GM18867 (cell line): ENCODE measurements around the gene MRPS12.

Source experiments
- ATAC-seq: cut with Tn5 transposase; IDR thresholded peaks from one replicate; pipeline ENCODE4 v1.9.1; 2021; ENCODE audit warnings: mild to moderate bottlenecking, moderate library complexity; ENCODE audit not compliant: unreplicated experiment

The MRPS12 gene

GRCh38 chr19:38971672-38972071 is 40.9 kb downstream of the MRPS12 start:
- no peak for ATAC-seq

GRCh38 chr19:38974624-38975213 is 44.0 kb downstream of the MRPS12 start:
- no peak for ATAC-seq

- no peak for ATAC-seq
Measured at GRCh38 chr19:38975214-38975860, 44.6 kb downstream of the MRPS12 start, which contains the start of gene FBXO17. FBXO17 (minus strand) TSS chr19:38975742; CDS start chr19:38950319, 25,423 bp downstream.

DNA sequence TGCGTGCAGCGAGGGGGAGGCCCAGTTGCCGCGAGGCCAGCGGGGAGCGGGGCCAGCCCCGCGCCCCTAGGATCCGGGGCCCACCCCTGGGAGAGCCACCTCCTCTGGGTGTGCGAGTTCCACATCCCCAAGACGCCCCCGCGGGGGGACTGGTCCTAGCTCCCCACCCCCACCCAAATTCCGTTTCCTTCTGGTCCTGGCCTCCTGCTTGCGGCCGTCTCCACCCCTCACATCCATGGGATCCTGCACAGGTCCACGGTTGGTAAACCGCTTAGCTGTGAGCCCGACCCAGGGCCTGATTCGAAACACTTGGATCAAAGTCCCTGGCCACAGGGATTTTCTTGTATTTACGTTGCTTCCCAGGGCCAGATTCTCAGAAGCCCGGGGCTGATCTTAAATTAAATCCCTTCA is 45.1 kb downstream of the MRPS12 start:
- no peak for ATAC-seq

DNA sequence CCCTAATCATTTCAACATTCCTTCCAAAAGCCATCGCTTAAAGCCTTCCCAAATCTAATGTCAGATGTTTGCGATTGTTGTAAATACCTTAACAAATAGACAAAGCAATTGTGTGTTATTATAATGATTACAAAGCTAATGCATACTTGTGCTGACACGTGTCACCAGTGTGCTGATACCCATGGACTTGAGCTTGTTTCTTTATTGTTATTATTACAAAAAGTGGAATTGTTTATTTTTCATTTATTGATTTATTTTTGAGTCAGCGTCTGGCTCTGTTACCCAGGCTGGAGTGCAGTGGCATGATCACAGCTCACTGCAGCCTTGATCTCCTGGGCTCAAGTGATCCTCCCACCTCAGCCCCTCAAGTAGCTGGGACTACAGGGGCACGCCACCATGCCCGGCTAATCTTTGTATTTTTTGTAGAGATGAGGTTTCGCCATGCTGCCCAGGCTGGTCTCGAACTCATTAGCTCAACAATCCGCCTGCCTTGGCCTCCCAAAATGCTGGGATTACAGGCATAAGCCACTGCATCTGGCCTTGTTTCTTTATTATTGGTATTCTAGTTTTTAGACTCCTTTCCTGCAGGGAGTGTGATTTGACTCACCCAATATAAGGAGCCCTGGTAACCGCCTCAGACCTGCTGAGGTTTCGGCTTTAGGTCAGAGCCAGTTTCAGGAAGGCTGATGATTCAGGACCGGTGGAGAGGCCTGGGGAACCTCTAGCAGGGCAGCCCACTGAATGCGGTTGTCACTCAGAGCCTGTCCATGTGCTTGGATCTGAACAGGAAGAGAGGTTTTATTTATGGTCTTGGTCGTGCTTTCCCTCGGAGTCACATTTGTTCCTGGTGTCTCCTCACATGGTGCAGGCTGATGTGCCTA is 46.9 kb downstream of the MRPS12 start:
- peak; percentile 63 for ATAC-seq

GRCh38 chr19:38978326-38978689 is 47.6 kb downstream of the MRPS12 start:
- no peak for ATAC-seq

GRCh38 chr19:38979812-38980211 is 49.1 kb downstream of the MRPS12 start:
- no peak for ATAC-seq

DNA sequence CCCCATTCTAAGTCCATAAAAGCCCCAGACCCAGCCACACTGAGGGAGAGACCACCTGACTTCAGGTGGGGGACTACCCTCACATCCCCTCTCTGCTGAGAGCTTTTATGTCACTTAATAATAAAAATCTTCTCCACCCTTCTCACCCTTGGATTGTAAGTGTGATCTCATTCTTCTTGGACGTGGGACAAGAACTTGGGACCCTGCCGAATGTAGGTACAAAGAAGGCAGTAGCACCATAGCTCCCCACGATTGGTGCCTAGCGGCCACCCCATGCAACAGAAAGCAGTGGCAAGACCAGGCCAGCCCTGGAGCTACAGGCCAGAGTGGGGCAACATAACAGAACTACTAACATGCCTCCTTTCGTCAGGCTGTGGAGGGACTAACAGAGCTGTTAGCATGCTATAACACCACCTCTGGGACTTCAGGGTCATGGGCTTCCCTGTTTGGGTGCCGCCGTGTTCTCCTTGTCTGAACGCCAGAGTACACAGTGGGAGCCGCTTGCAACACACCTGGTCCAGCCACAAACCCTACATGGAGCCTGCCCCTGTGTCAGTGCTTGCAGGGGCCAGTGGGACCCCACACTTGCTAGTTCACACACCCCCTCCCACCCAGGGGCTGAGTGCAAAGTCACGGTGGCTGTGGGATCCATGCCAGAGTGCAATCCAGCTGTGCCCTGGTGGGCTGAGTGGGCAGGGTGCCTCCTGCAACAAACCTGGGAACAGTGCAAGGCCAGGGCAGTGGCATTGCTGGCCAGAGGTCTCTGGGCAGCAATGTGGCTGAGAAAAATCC is 50.0 kb downstream of the MRPS12 start:
- ATAC-seq = no peak
